GM18520 (cell line): ENCODE results near the gene CEP112.

Experiments used
- ATAC-seq: cut with Tn5 transposase; IDR thresholded peaks from one replicate; pipeline ENCODE4 v1.9.1; 2021; ENCODE audit not compliant: unreplicated experiment

The CEP112 gene

GRCh38 chr17:65618516-65618915 lies 573.4 kb downstream of the CEP112 start:
- no peak for ATAC-seq

- no peak for ATAC-seq
These were observed 574.4 kb downstream of the CEP112 start for GRCh38 chr17:65617496-65617895.

- no peak for ATAC-seq
These were observed 582.2 kb downstream of the CEP112 start for GRCh38 chr17:65609749-65610148.

- ATAC-seq = no peak
These were observed 582.6 kb downstream of the CEP112 start for GRCh38 chr17:65609286-65609685.

GRCh38 chr17:65604070-65604469 lies 587.9 kb downstream of the CEP112 start:
- no peak for ATAC-seq

GRCh38 chr17:65601881-65602280 lies 590.1 kb downstream of the CEP112 start:
- ATAC-seq = no peak

GRCh38 chr17:65601145-65601544 lies 590.8 kb downstream of the CEP112 start:
- no peak for ATAC-seq

- ATAC-seq = no peak
These were observed 591.4 kb downstream of the CEP112 start for GRCh38 chr17:65600518-65600917.

- no peak for ATAC-seq
These were observed 592.3 kb downstream of the CEP112 start for GRCh38 chr17:65599650-65600049.

GRCh38 chr17:65598746-65599145 lies 593.2 kb downstream of the CEP112 start:
- no peak for ATAC-seq

GRCh38 chr17:65595071-65595656 lies 596.8 kb downstream of the CEP112 start:
- ATAC-seq = no peak

GRCh38 chr17:65593855-65594845 lies 597.8 kb downstream of the CEP112 start:
- ATAC-seq = no peak

- ATAC-seq = no peak
These were observed 598.7 kb downstream of the CEP112 start for GRCh38 chr17:65593092-65593854.

GRCh38 chr17:65592125-65592965 lies 599.6 kb downstream of the CEP112 start:
- ATAC-seq = no peak

- no peak for ATAC-seq
These were observed 602.6 kb downstream of the CEP112 start for GRCh38 chr17:65589321-65589720.

- no peak for ATAC-seq
These were observed 603.6 kb downstream of the CEP112 start for GRCh38 chr17:65588181-65588808.

GRCh38 chr17:65587534-65588180 lies 604.3 kb downstream of the CEP112 start:
- no peak for ATAC-seq

GRCh38 chr17:65586899-65587298 lies 605.0 kb downstream of the CEP112 start:
- no peak for ATAC-seq
